HS-27A (cell line): ENCODE data around the gene GPBP1.
"Not testable (repeated sequence)": the region's sequence is repeated elsewhere in the genome, so short reads cannot be mapped to it uniquely, and the experiment has no call there.

ENCODE experiments used
- DNase-seq: peaks from one replicate; pipeline ENCODE4 v3.0.0-alpha.2; 2012; ENCODE audit warnings: low read depth, missing footprints

GPBP1 gene

GRCh38 chr5:57291894-57292293, 118.0 kb downstream of the GPBP1 start:
- no peak for DNase-seq

- no peak for DNase-seq
These were observed 118.5 kb downstream of the GPBP1 start for GRCh38 chr5:57292336-57292735.

DNA sequence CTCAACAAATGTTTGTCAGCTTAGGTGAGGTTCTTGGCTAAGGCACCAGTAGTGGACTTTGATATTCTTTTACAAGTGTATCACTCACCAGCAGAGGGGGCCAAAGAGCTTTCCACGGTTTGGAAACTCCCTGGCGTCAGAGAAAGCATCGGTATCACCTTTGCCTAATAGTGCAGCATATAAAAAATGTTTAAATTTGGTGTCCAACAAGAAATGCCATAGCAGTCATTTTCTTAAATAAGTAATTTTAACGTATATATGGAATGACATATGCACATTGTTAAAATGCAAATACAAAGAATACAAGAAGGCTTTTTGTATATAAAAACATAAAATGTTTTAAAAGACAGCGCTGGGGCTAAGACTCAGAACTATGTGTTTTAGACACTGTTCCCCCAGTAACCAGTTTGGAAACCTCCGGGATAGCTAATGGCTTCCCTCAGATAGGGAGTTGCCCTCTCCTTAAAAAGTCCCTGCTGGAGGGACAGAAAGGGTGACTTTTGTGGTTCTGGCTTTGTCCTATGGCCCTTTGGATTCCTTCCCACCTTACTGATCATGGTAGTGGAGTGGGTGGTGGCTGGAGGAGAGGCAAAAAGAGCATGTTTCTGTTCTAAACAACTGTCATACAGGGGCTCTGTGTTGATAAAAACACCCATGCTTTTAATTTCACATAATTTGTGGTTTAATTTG, 124.6 kb downstream of the GPBP1 start:
- DNase-seq: peak; percentile 47

DNA sequence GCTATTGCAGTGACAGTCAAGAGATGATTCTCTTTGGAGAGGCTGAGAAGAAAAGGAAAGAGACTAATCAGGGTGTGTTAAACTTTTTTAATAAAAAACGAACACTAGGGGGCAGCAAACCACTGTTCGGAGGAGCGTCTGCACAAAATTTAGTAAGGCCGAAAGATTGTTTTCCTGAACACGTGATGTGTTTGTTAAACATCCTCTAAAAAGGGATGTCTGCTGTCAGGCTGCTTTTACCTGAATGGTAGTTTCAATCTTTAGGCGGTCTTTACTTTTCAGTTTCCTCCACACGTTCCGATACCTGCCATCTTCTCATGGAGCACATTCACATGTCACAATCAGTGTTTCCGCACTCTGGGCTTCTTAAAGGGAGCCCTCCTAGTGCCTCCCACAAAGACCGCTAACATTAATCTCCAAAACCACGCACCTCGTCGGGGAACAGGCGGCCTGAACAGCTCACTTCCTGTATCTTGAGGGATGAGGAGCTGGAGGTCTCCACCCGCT, 125.2 kb downstream of the GPBP1 start:
- DNase-seq: peak; percentile 47

- no peak for DNase-seq
These were observed 126.1 kb downstream of the GPBP1 start for GRCh38 chr5:57299986-57300385.

DNA sequence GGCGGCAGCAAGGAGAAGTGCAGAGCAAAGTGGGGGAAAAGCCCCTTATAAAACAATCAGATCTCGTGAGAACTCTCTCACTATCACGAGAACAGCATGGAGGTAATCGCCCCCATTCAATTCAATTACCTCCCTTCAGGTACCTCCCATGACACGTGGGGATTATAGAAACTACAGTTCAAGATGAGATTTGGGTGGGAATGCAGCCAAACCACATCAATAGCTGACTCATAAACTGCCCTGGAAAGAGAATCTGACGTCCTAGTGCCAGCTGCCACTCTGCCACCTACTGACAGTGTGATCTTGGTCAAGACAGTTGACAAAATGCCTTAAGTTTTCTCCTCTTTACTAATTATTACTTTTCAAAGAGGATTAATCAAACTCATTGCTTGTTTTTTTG, 128.3 kb downstream of the GPBP1 start:
- peak; percentile 20 for DNase-seq

GRCh38 chr5:57302643-57303042, 128.8 kb downstream of the GPBP1 start:
- DNase-seq: no peak

DNA sequence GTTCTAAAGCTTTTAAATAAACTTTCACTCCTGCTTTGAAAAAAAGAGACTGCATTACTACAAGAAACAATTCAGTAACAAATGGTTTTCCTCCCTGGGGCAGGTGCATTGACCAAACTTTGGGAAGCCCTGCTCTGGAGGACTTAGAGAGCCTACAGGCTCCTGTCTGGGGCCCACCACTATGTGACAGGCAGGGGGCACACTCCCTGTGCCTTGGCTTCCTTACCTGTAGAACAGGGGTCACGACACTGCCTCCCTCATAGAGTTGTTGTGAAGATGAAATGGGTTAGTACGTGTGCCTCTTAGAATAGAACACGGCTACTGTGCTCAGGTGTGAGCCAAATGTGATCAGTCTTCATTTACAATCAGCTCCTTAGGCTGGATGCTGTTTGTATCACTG, 130.1 kb downstream of the GPBP1 start:
- DNase-seq: no peak

GRCh38 chr5:57304931-57305330, 131.1 kb downstream of the GPBP1 start:
- DNase-seq: no peak

DNA sequence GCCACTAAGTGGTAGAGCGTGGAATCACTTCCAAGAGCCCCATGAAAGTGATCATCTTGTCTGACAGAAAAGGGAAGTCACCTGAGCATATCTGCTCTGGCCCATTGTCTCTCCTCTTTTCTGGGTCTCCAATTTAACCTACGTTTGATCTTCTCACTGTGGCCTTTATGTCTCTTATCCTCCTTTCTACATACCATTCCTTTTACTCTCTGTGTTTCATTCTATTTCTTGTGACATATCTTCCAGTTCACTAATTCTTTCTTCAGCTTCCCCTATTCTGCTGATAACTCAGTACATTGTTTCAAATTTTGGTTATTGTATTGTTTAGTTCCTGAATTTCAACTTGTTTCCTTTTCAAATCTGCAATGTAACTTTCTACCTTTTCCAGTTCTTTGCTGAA, 132.5 kb downstream of the GPBP1 start:
- DNase-seq: no peak

- DNase-seq: no peak
These were observed 133.7 kb downstream of the GPBP1 start for GRCh38 chr5:57307516-57307915.

GRCh38 chr5:57309022-57309421, 135.2 kb downstream of the GPBP1 start:
- DNase-seq: not testable (repeated sequence)

- no peak for DNase-seq
These were observed 137.4 kb downstream of the GPBP1 start for GRCh38 chr5:57311251-57311650.

GRCh38 chr5:57311921-57312735, 138.3 kb downstream of the GPBP1 start:
- DNase-seq: no peak

- DNase-seq: no peak
These were observed 139.9 kb downstream of the GPBP1 start for GRCh38 chr5:57313716-57314115.
